ENCODE results near the gene PUS1. TPM values are rescaled to one million over a fixed set of nuclear protein-coding genes. Genes with fewer than 3 reads are reported as not detected.

The PUS1 gene
- total and polyA plus RNA-seq, 10 of the 15 experiments (the other 5 are each of a cell fraction or from before 2014, with no cell fraction given) = 1.3 to 74.2 (median 25.4) TPM

DNA sequence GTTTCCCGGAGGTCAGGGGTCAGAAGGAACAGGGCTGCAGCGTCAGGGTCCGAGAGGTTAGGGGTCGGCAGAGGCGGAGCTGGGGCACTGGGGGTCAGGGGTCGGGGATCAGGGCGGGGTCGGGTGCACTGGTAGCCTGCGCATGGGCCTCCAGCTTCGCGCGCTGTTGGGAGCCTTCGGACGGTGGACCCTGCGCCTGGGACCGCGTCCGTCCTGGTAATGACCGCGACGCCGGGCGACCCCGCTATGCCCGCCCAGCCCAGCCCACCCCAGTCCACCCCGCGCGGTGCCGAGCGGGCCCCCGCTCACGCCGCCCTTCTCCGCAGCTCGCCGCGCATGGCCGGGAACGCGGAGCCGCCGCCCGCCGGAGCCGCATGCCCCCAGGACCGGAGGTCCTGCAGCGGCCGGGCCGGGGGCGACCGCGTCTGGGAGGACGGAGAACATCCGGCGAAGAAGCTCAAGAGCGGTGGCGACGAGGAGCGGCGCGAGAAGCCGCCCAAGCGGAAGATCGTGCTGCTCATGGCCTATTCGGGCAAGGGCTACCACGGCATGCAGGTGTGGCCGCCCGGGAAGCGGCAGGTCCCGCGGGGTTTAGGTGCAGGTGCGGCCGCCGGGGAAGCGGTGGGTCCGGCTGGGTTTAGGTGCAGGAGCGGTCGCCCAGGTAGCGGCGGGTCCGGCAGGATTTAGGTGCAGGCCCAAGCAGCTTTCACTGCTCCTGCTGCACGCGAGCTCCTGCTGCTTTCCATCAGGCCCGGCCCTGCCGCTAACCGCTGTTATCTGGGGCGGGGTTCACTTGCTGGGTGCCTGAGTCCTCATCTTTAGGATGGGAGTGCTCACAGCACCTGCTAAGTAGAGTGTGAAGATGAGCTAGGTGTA, 743 bp downstream of the PUS1 start:
- intact Hi-C loops (cut with micrococcal nuclease; ENCODE audit: unreplicated experiment) (loop anchor here (2.0 kb wide), 2 partner anchors 19 to 35 kb away; partner anchors contain the start of genes EP400 and ULK1), in situ Hi-C loops (cut with MboI) (no loop called here)
- peaks cover 9 to 22% of the 10 kb centered on the region in 2 experiments for H3K36me3 ChIP-seq (ENCODE audit: control insufficient read depth in 2 of 2, insufficient read depth in 2 of 2, low read length in 1 of 2)
- 2% methylated on average over 54 of the region's 87 CpGs for WGBS (ENCODE audit: insufficient coverage, insufficient replicate concordance, low lambda C conversion rate, missing lambda C conversion rate)
- no peaks in the 10 kb centered on the region for H3K9me3 ChIP-seq (replicated peaks; ENCODE audit: control insufficient read depth, insufficient read depth, low read length)
- peak overlapping the region; percentile 84 for H3K27ac ChIP-seq (ENCODE audit: control insufficient read depth, insufficient read depth)
- FAIRE-seq (no peak), ATAC-seq (peak; percentile 22), DNase-seq (ENCODE audit: low read depth, low spot score) (no peak)
- ChIA-PET POLR2A (interaction anchor here (0.6 to 1.1 kb wide), 3 partner anchors 20 to 28 kb away, joined by 3 to 4 read pairs (median 3); partner anchors contain the start of gene EP400), RAD21 (ENCODE audit: unreplicated experiment) (interaction anchor here (0.6 to 1.0 kb wide), 3 partner anchors 76 to 156 kb away, joined by 3 to 4 read pairs (median 4); no protein-coding TSS in a partner anchor), CTCF (interaction anchor here (1.1 kb wide), 1 partner anchor 93 kb away, joined by 5 read pairs; no protein-coding TSS in a partner anchor), SMC1A (ENCODE audit: uncharacterized antibody, unreplicated experiment) (interaction anchor here (0.8 kb wide), 1 partner anchor 22 kb away, joined by 4 read pairs; no protein-coding TSS in a partner anchor)
- H3K4me2 ChIP-seq (ENCODE audit: control insufficient read depth, insufficient read depth) = peak overlapping the region; percentile 76
- peak overlapping the region; percentile 90 for H3K4me3 ChIP-seq
- peaks cover 20% of the 10 kb centered on the region for H3K79me2 ChIP-seq (ENCODE audit: control insufficient read depth, insufficient read depth, low read length)
- peak overlapping the region; percentile 92 for H3K9ac ChIP-seq (ENCODE audit: control insufficient read depth, insufficient read depth, low read length)
- BruUV-seq (replicated peaks) = no TSS peak
- H3K4me1 ChIP-seq (ENCODE audit: control insufficient read depth, insufficient read depth, low read length) = peaks cover 2% of the 10 kb centered on the region
- H4K20me1 ChIP-seq (ENCODE audit: control insufficient read depth, insufficient read depth) = 0 out of 2 replicates have a peak, but pooled peaks cover 2% of the 10 kb centered on the region
- TF ChIP-seq ZNF274 (IDR thresholded peaks at IDR 0.05; ENCODE audit: insufficient read depth, insufficient read length) (no peak), BHLHE40 (IDR thresholded peaks at IDR 0.05; ENCODE audit: borderline replicate concordance in 1 of 2, low read depth in 2 of 2, low read length in 1 of 2) (peak; percentile 6 to 40; a peak in 1 of 4 replicates), EED (IDR thresholded peaks at IDR 0.05; ENCODE audit: low read depth) (no peak), HDAC2 (IDR thresholded peaks at IDR 0.05) (no peak), LARP7 (IDR thresholded peaks at IDR 0.05) (0 out of 2 replicates have a peak, but pooled peaks have one; percentile 12), DPF2 (IDR thresholded peaks at IDR 0.05) (0 out of 2 replicates have a peak, but pooled peaks have one; percentile 25), NR2C2 (IDR thresholded peaks at IDR 0.05; ENCODE audit: borderline replicate concordance, control insufficient read depth, insufficient read length, low read depth) (no peak), NR2C1 (IDR thresholded peaks at IDR 0.05) (no peak), HDGF (IDR thresholded peaks at IDR 0.05) (0 out of 2 replicates have a peak, but pooled peaks have one; percentile 20), NFXL1 (IDR thresholded peaks at IDR 0.05; ENCODE audit: borderline replicate concordance) (0 out of 2 replicates have a peak, but pooled peaks have one; percentile 26), POLR2A (IDR thresholded peaks at IDR 0.05; ENCODE audit: low read depth, low read length) (0 out of 2 replicates have a peak, but pooled peaks have one; percentile 45), HSF1 (IDR thresholded peaks at IDR 0.05; ENCODE audit: low read depth, low read length) (no peak), RAD51 (IDR thresholded peaks at IDR 0.05) (no peak), SRF (IDR thresholded peaks at IDR 0.05; ENCODE audit: low read depth in 2 of 2, low read length in 2 of 2) (peak; percentile 47 to 62; a peak in 2 of 4 replicates)
- TF ChIP-seq, protein P1, sequence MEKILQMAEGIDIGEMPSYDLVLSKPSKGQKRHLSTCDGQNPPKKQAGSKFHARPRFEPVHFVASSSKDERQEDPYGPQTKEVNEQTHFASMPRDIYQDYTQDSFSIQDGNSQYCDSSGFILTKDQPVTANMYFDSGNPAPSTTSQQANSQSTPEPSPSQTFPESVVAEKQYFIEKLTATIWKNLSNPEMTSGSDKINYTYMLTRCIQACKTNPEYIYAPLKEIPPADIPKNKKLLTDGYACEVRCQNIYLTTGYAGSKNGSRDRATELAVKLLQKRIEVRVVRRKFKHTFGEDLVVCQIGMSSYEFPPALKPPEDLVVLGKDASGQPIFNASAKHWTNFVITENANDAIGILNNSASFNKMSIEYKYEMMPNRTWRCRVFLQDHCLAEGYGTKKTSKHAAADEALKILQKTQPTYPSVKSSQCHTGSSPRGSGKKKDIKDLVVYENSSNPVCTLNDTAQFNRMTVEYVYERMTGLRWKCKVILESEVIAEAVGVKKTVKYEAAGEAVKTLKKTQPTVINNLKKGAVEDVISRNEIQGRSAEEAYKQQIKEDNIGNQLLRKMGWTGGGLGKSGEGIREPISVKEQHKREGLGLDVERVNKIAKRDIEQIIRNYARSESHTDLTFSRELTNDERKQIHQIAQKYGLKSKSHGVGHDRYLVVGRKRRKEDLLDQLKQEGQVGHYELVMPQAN (conservative IDR thresholded peaks at IDR 0.05) = peak; percentile 52; the same call in 1 of the 2 replicates
- no peaks in the 10 kb centered on the region for H3K27me3 ChIP-seq (replicated peaks in 1 of 2; ENCODE audit: control insufficient read depth in 2 of 2, insufficient read depth in 2 of 2, low read length in 1 of 2)
- H2AFZ ChIP-seq (ENCODE audit: control insufficient read depth, low read depth, low read length) = peak overlapping the region; percentile 64; the same call in 1 of the 2 replicates

All from GM12878 (cell line).